GM23338 (cell line): ENCODE measurements around the gene PER3. TPM values are rescaled to one million over a fixed set of nuclear protein-coding genes. Genes with fewer than 3 reads are reported as not detected.

Experiments
- ATAC-seq: fragments of 200-7000 bp; cut with Tn5 transposase; 3 replicates; pipeline ENCODE4 v1.9.1; 2020
- DNase-seq: peaks from one replicate; pipeline ENCODE4 v3.0.0-alpha.2; 2015; ENCODE audit warnings: low spot score
- H2AFZ ChIP-seq: fragments of 200-600 bp; sonication (generic); 2 replicates; pipeline ENCODE4 v1.8.0; 2016; ENCODE audit warnings: antibody characterized with exemption, mild to moderate bottlenecking, moderate library complexity
- H3F3A ChIP-seq: fragments of 200-600 bp; sonication (generic); replicated peaks from 2 replicates; pipeline ENCODE4 v1.8.0; 2017; ENCODE audit warnings: antibody characterized with exemption, mixed run types, low read depth
- H3K27ac ChIP-seq: fragments of 200-600 bp; sonication (generic); 2 replicates; pipeline ENCODE4 v1.6.1; 2016; ENCODE audit warnings: low read depth
- H3K27me3 ChIP-seq: fragments of 200-600 bp; sonication (generic); 2 replicates; pipeline ENCODE4 v1.8.0; 2016; ENCODE audit warnings: mild to moderate bottlenecking, mixed run types, moderate library complexity; ENCODE audit not compliant: insufficient read depth
- H3K36me3 ChIP-seq: fragments of 200-600 bp; sonication (generic); 2 replicates; pipeline ENCODE4 v1.8.0; 2016; ENCODE audit warnings: mild to moderate bottlenecking; ENCODE audit not compliant: insufficient read depth
- H3K4me1 ChIP-seq: fragments of 200-600 bp; sonication (generic); 2 replicates; pipeline ENCODE4 v1.8.0; 2016; ENCODE audit warnings: mild to moderate bottlenecking, moderate library complexity; ENCODE audit not compliant: insufficient read depth
- H3K4me2 ChIP-seq: fragments of 200-600 bp; sonication (generic); 2 replicates; pipeline ENCODE4 v1.7.1; 2017; ENCODE audit warnings: mixed run types
- H3K4me3 ChIP-seq: fragments of 200-600 bp; sonication (generic); 2 replicates; pipeline ENCODE4 v1.6.1; 2016; ENCODE audit warnings: mixed run types
- H3K79me2 ChIP-seq: fragments of 200-600 bp; sonication (generic); replicated peaks from 2 replicates; pipeline ENCODE4 v1.8.0; 2017; ENCODE audit warnings: mild to moderate bottlenecking; ENCODE audit not compliant: insufficient read depth
- H3K9me2 ChIP-seq: fragments of 200-600 bp; sonication (generic); 2 replicates; pipeline ENCODE4 v1.8.0; 2017; ENCODE audit not compliant: insufficient read depth
- H4K20me1 ChIP-seq: fragments of 200-600 bp; sonication (generic); replicated peaks from 2 replicates; pipeline ENCODE4 v1.8.0; 2017; ENCODE audit warnings: mild to moderate bottlenecking; ENCODE audit not compliant: insufficient read depth
- H3K27ac Mint-ChIP-seq: 2 replicates; pipeline ENCODE4 v1.8.0; 2020; ENCODE audit warnings: inconsistent platforms, mild to moderate bottlenecking, moderate library complexity, mixed read lengths
- H3K27me3 Mint-ChIP-seq: 3 replicates; pipeline ENCODE4 v1.8.0; 2022; ENCODE audit warnings: low read depth, mild to moderate bottlenecking, moderate library complexity, mixed read lengths, inconsistent platforms; ENCODE audit not compliant: insufficient read depth, poor library complexity
- H3K36me3 Mint-ChIP-seq: 3 replicates; pipeline ENCODE4 v1.8.0; 2021; ENCODE audit warnings: low read depth, mild to moderate bottlenecking, inconsistent platforms, moderate library complexity, mixed read lengths
- H3K4me1 Mint-ChIP-seq: 3 replicates; pipeline ENCODE4 v1.8.0; 2020; ENCODE audit warnings: mild to moderate bottlenecking, inconsistent platforms, mixed read lengths
- H3K4me3 Mint-ChIP-seq: 3 replicates; pipeline ENCODE4 v1.8.0; 2021; ENCODE audit warnings: moderate library complexity, mild to moderate bottlenecking, inconsistent platforms, mixed read lengths
- H3K9me3 Mint-ChIP-seq: 3 replicates; pipeline ENCODE4 v1.8.0; 2020; ENCODE audit warnings: moderate library complexity, mild to moderate bottlenecking, inconsistent platforms, mixed read lengths
- CREB1 ChIP-seq: fragments of 250-450 bp; sonication (Bioruptor Pico); IDR thresholded peaks from 2 replicates; pipeline ENCODE4 v1.5.0; 2020; ENCODE audit warnings: low read depth, mild to moderate bottlenecking, moderate library complexity
- CTCF ChIP-seq, 2 experiments: fragments of 200-600 bp in 1 of 2; sonication (generic) in 1 of 2; conservative IDR thresholded peaks; 2 replicates each; pipeline versions ENCODE4 v1.5.1 to v1.6.1; 2016 to 2017; ENCODE audit warnings: antibody characterized with exemption in 2 of 2, low read depth in 2 of 2, mild to moderate bottlenecking in 2 of 2, moderate library complexity in 1 of 2
- ETS1 ChIP-seq: IDR thresholded peaks from 2 replicates; pipeline ENCODE4 v1.6.1; 2016; ENCODE audit warnings: antibody characterized with exemption
- EZH2 ChIP-seq: fragments of 200-600 bp; sonication (generic); IDR thresholded peaks from one replicate; pipeline ENCODE4 v1.8.0; 2017; ENCODE audit warnings: antibody characterized with exemption, mild to moderate bottlenecking, low read depth; ENCODE audit not compliant: unreplicated experiment
- JUNB ChIP-seq: IDR thresholded peaks from one replicate; pipeline ENCODE4 v1.6.1; 2016; ENCODE audit warnings: antibody characterized with exemption; ENCODE audit not compliant: unreplicated experiment
- NANOG ChIP-seq: IDR thresholded peaks from 2 replicates; pipeline ENCODE4 v1.6.1; 2016; ENCODE audit warnings: antibody characterized with exemption, borderline replicate concordance
- POLR2AphosphoS5 ChIP-seq: IDR thresholded peaks from 2 replicates; pipeline ENCODE4 v1.6.1; 2016; ENCODE audit warnings: antibody characterized with exemption, low read depth
- STAT1 ChIP-seq: IDR thresholded peaks from one replicate; pipeline ENCODE4 v1.6.1; 2016; ENCODE audit warnings: antibody characterized with exemption; ENCODE audit not compliant: unreplicated experiment
- ZNF114 ChIP-seq: fragments of 250-450 bp; sonication (Bioruptor Pico); IDR thresholded peaks from 2 replicates; pipeline ENCODE4 v1.5.0; 2020; ENCODE audit warnings: mild to moderate bottlenecking, moderate library complexity
- ZNF331 ChIP-seq: fragments of 250-450 bp; sonication (Bioruptor Pico); IDR thresholded peaks from 2 replicates; pipeline ENCODE4 v1.5.0; 2020; ENCODE audit warnings: low read depth, mild to moderate bottlenecking, moderate library complexity
- polyA plus RNA-seq: library from polyadenylated mRNA; unstranded; fragments of >200 nt; fragmentation: Nextera tagmentation; extraction: Ambion mirVana; gene quantifications from 2 replicates; pipeline ENCODE4 v1.2.1, GENCODE V29; 2016
- total RNA-seq: library from RNA; depleted of rRNA; stranded (reverse); fragments of >200 nt; shearing (Covaris generic); gene quantifications from 2 replicates; pipeline ENCODE4 v1.2.3, GENCODE V29; 2014
- TF ChIP-seq, protein P1 (sequence below): IDR thresholded peaks from one replicate; pipeline ENCODE4 v1.6.1; 2018; ENCODE audit warnings: antibody characterized with exemption; ENCODE audit not compliant: unreplicated experiment

The PER3 gene
- total and polyA plus RNA-seq, 2 experiments from 2014 or later: 6.1 to 16.4 TPM

DNA sequence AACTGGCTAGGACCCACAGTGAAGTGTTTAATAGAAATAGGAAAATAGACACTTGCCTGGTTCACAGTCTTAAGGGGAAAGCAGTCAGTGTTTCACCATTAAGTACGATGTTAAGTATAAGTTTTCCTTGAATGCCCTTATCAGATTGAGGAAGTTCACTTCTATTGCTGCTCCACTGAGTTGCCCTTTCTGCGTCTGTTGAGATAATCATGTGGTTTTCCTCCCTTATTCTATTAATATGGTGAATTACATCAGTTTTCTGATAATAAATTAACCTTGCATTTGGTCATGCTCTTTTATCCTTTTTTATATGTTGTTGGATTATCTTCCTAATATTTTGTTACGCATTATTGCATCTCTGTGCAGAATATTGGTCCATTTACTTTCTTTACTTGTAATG is 47.4 kb downstream of the PER3 start (continued):
- TF ChIP-seq EZH2 (no peak), ZNF114 (CRISPR knock-in tag) (no peak), JUNB (no peak), ETS1 (no peak), CREB1 (CRISPR knock-in tag) (no peak), CTCF (conservative IDR thresholded peaks at IDR 0.05; ENCODE audit: low read depth in 2 of 2) (no peak), ZNF331 (CRISPR knock-in tag) (no peak), NANOG (no peak), POLR2AphosphoS5 (no peak), STAT1 (no peak)
- TF ChIP-seq, protein P1, sequence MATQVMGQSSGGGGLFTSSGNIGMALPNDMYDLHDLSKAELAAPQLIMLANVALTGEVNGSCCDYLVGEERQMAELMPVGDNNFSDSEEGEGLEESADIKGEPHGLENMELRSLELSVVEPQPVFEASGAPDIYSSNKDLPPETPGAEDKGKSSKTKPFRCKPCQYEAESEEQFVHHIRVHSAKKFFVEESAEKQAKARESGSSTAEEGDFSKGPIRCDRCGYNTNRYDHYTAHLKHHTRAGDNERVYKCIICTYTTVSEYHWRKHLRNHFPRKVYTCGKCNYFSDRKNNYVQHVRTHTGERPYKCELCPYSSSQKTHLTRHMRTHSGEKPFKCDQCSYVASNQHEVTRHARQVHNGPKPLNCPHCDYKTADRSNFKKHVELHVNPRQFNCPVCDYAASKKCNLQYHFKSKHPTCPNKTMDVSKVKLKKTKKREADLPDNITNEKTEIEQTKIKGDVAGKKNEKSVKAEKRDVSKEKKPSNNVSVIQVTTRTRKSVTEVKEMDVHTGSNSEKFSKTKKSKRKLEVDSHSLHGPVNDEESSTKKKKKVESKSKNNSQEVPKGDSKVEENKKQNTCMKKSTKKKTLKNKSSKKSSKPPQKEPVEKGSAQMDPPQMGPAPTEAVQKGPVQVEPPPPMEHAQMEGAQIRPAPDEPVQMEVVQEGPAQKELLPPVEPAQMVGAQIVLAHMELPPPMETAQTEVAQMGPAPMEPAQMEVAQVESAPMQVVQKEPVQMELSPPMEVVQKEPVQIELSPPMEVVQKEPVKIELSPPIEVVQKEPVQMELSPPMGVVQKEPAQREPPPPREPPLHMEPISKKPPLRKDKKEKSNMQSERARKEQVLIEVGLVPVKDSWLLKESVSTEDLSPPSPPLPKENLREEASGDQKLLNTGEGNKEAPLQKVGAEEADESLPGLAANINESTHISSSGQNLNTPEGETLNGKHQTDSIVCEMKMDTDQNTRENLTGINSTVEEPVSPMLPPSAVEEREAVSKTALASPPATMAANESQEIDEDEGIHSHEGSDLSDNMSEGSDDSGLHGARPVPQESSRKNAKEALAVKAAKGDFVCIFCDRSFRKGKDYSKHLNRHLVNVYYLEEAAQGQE: no peak

DNA sequence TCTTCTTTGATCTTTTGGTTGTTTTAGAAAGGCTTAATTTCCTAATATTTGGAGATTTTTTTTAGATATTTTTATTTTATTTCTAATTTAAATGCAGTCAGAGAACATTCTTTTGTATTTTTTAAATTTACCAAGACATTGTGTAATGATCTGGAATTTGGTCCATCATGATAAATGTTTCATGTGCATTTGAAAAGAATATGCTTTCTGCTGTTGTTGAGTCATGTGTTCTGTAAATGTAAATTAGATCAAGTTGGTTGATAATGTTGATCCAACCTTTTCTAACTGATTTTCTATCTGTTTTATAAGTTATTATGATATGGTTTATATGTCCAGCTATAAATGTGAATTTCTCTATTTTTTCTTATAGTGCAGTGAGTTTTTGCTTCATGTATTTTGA is 48.9 kb downstream of the PER3 start:
- no peaks in the 10 kb centered on the region for H3K4me1 ChIP-seq
- H3K27ac ChIP-seq: no peak overlapping the region
- TF ChIP-seq NANOG (no peak), ZNF114 (CRISPR knock-in tag) (no peak)
- no peaks in the 10 kb centered on the region for H3K4me1 Mint-ChIP-seq
- no peaks in the 10 kb centered on the region for H3K27me3 Mint-ChIP-seq
- no peaks in the 10 kb centered on the region for H3K79me2 ChIP-seq
- H3K9me3 Mint-ChIP-seq: peaks cover 2% of the 10 kb centered on the region; the same call in 1 of the 3 replicates
- DNase-seq: no peak
- no peak overlapping the region for H2AFZ ChIP-seq
- H3K9me2 ChIP-seq: no peaks in the 10 kb centered on the region
- no peaks in the 10 kb centered on the region for H3K27me3 ChIP-seq
- H3K27ac Mint-ChIP-seq: no peak overlapping the region
- ATAC-seq: no peak
- H3K4me3 Mint-ChIP-seq: no peak overlapping the region
- H3K36me3 ChIP-seq: peaks cover 16% of the 10 kb centered on the region; the same call in 1 of the 2 replicates
- H3K36me3 Mint-ChIP-seq: peaks cover 23% of the 10 kb centered on the region
- H3K4me3 ChIP-seq: no peak overlapping the region
- H4K20me1 ChIP-seq: no peaks in the 10 kb centered on the region
- no peaks in the 10 kb centered on the region for H3F3A ChIP-seq
- H3K4me2 ChIP-seq: no peak overlapping the region
